ENCODE results near the gene NPC1. TPM values are rescaled to one million over a fixed set of nuclear protein-coding genes. Genes with fewer than 3 reads are reported as not detected.

The NPC1 gene
- total and polyA plus RNA-seq, 2 donors (not counting 1 experiment from before 2014, with no cell fraction given): 36.0 to 204 TPM

DNA sequence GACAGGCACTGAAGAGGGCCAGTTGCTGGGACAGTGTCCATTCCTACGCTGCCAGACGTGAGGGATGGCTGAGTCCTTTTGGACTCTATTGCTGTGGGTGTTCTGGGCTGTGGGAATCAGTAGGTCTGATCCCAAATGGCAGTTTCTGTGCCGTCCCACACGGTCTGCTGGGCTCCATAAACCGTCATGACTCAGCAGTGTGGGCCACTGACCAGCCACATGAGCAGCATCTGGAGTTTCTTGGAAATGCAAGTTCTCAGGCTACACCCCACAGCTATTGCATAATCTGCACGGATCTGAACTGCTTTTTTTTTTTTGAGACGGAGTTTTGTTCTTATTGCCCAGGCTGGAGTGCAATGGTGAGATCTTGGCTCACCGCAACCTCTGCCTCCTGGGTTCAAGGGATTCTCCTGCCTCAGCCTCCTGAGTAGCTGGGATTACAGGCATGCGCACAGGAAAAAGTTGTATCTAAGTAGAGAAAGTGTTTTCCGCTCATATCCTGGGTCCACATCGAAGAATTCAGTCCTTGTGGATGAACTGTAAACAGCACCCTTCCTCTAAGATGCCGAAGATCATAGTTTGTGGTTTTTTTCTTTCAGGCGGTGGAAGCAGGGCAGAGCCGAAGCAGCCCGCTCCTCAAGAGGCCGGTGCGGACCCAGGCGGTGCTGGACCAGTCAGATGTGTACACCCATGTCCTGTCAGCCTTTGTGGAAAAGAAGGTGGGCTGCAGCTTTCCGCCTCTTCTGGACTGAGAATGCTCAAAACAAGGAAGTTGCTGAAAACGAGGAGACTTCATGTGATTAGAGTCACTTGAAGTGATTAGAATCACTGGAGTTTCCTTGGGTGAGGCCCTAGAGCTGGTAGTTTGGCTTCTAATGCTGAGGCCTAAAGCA, 57.5 kb downstream of the NPC1 start:
- no peaks in the 10 kb centered on the region for H3K9me3 ChIP-seq (ENCODE audit: control insufficient read depth, insufficient read depth, low read depth, low read length)
- peaks cover 9% of the 10 kb centered on the region for H3K4me1 ChIP-seq (ENCODE audit: control insufficient read depth, extremely low read depth, insufficient read depth, low read length)
- H3K9ac ChIP-seq (ENCODE audit: insufficient read depth, low read length): no peak overlapping the region
- H4K20me1 ChIP-seq (ENCODE audit: control insufficient read depth, extremely low read depth, insufficient read depth, low read length): no peaks in the 10 kb centered on the region
- DNase-seq (ENCODE audit: low read depth in 2 of 2): peak; percentile 30 to 38
- no peak overlapping the region for H3K4me2 ChIP-seq (ENCODE audit: extremely low read depth, insufficient read depth, low read length)
- H3K27ac ChIP-seq (ENCODE audit: insufficient read depth, low read length): no peak overlapping the region
- H3K79me2 ChIP-seq (ENCODE audit: control insufficient read depth, insufficient read depth, low read length): no peaks in the 10 kb centered on the region
- no peaks in the 10 kb centered on the region for H3K27me3 ChIP-seq (ENCODE audit: control insufficient read depth, insufficient read depth, low read length)
- no peak for TF ChIP-seq EZH2 (IDR thresholded peaks at IDR 0.05; ENCODE audit: low read length, missing control alignments)
- TF ChIP-seq, protein P1, sequence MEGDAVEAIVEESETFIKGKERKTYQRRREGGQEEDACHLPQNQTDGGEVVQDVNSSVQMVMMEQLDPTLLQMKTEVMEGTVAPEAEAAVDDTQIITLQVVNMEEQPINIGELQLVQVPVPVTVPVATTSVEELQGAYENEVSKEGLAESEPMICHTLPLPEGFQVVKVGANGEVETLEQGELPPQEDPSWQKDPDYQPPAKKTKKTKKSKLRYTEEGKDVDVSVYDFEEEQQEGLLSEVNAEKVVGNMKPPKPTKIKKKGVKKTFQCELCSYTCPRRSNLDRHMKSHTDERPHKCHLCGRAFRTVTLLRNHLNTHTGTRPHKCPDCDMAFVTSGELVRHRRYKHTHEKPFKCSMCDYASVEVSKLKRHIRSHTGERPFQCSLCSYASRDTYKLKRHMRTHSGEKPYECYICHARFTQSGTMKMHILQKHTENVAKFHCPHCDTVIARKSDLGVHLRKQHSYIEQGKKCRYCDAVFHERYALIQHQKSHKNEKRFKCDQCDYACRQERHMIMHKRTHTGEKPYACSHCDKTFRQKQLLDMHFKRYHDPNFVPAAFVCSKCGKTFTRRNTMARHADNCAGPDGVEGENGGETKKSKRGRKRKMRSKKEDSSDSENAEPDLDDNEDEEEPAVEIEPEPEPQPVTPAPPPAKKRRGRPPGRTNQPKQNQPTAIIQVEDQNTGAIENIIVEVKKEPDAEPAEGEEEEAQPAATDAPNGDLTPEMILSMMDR (conservative IDR thresholded peaks at IDR 0.05 in 1 of 2, IDR thresholded peaks at IDR 0.05 in 1 of 2; ENCODE audit: low read depth in 1 of 2, low read length in 2 of 2): no peak
- H3K4me3 ChIP-seq (replicated peaks in 1 of 4; ENCODE audit: control extremely low read depth in 1 of 4, insufficient read depth in 1 of 4, low read depth in 3 of 4, low read length in 4 of 4): no peak overlapping the region
- peaks cover 23% of the 10 kb centered on the region for H3K36me3 ChIP-seq (ENCODE audit: control insufficient read depth, insufficient read depth, low read length)
- H2AFZ ChIP-seq (ENCODE audit: low read length): no peak overlapping the region

DNA sequence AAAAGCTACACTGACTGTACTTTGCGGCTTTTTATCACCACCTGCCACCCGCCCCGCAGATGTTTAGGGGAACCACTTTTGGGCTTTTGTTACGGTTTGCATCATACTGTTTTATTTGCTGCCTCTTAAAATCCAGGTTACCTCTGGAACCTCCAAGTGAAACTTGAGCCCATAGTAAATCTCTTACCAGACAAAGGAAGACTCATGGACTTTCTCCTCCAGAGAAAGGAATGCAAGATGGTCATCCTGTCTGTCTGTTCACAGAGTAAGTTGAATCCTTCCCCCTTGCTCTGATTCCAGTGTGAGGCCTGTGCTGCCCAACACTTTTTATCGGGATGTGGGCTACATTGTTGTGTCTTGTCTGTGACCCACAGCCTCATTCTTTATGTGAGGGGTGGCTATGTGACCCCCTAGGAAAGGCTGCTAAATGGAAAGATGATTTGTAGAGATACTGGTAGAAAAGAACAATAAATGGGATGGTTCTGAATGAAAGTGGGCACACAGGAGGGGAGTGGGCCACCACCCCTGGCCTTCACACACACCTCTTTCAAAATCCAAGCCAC, 59.7 kb downstream of the NPC1 start:
- no peaks in the 10 kb centered on the region for H3K27me3 ChIP-seq (ENCODE audit: control insufficient read depth, insufficient read depth, low read length)
- no peak overlapping the region for H3K4me3 ChIP-seq (replicated peaks in 1 of 4; ENCODE audit: control extremely low read depth in 1 of 4, insufficient read depth in 1 of 4, low read depth in 3 of 4, low read length in 4 of 4)
- H3K4me2 ChIP-seq (ENCODE audit: extremely low read depth, insufficient read depth, low read length): no peak overlapping the region
- H3K9me3 ChIP-seq (ENCODE audit: control insufficient read depth, insufficient read depth, low read depth, low read length): no peaks in the 10 kb centered on the region
- H2AFZ ChIP-seq (ENCODE audit: low read length): no peak overlapping the region
- H4K20me1 ChIP-seq (ENCODE audit: control insufficient read depth, extremely low read depth, insufficient read depth, low read length): no peaks in the 10 kb centered on the region
- peaks cover 24% of the 10 kb centered on the region for H3K36me3 ChIP-seq (ENCODE audit: control insufficient read depth, insufficient read depth, low read length)
- no peak overlapping the region for H3K27ac ChIP-seq (ENCODE audit: insufficient read depth, low read length)
- H3K9ac ChIP-seq (ENCODE audit: insufficient read depth, low read length): no peak overlapping the region
- DNase-seq (ENCODE audit: low read depth in 2 of 2): no peak
- peaks cover 11% of the 10 kb centered on the region for H3K4me1 ChIP-seq (ENCODE audit: control insufficient read depth, extremely low read depth, insufficient read depth, low read length)
- no peak for TF ChIP-seq EZH2 (IDR thresholded peaks at IDR 0.05; ENCODE audit: low read length, missing control alignments)
- TF ChIP-seq, protein P1 (conservative IDR thresholded peaks at IDR 0.05 in 1 of 2, IDR thresholded peaks at IDR 0.05 in 1 of 2; ENCODE audit: low read depth in 1 of 2, low read length in 2 of 2): no peak
- no peaks in the 10 kb centered on the region for H3K79me2 ChIP-seq (ENCODE audit: control insufficient read depth, insufficient read depth, low read length)

DNA sequence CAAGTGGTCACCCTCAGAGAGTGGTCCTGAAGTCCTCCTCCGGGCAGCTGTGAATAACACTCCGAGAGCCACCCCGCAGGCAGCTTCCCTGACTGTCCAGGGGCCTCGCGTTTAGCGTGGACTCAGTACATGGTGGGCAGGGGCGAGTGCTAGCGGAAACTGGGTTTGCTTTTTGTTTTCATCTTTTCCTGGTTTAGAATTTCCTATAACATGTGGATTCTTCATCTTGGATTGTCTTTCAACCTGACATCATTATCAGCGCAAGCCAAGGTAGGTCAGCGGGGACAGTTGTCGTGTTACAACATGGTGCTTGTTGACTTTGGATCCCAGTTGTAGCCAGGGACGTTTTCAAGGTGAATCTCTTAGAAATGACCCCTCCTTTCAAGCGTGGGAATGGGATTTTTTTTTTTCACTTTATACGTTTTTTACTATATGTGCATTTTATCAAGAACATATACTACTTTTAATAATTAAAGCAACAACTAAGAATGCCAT, 62.0 kb downstream of the NPC1 start:
- no peak for TF ChIP-seq EZH2 (IDR thresholded peaks at IDR 0.05; ENCODE audit: low read length, missing control alignments)
- TF ChIP-seq, protein P1 (conservative IDR thresholded peaks at IDR 0.05 in 1 of 2, IDR thresholded peaks at IDR 0.05 in 1 of 2; ENCODE audit: low read depth in 1 of 2, low read length in 2 of 2): no peak
- Histone ChIP-seq H3K9ac (ENCODE audit: insufficient read depth, low read length) (no peak overlapping the region), H3K27ac (ENCODE audit: insufficient read depth, low read length) (no peak overlapping the region), H3K27me3 (ENCODE audit: control insufficient read depth, insufficient read depth, low read length) (no peaks in the 10 kb centered on the region), H3K9me3 (ENCODE audit: control insufficient read depth, insufficient read depth, low read depth, low read length) (no peaks in the 10 kb centered on the region), H3K36me3 (ENCODE audit: control insufficient read depth, insufficient read depth, low read length) (peaks cover 22% of the 10 kb centered on the region), H3K79me2 (ENCODE audit: control insufficient read depth, insufficient read depth, low read length) (no peaks in the 10 kb centered on the region), H3K4me2 (ENCODE audit: extremely low read depth, insufficient read depth, low read length) (no peak overlapping the region), H2AFZ (ENCODE audit: low read length) (no peak overlapping the region), H3K4me3 (replicated peaks in 1 of 4; ENCODE audit: control extremely low read depth in 1 of 4, insufficient read depth in 1 of 4, low read depth in 3 of 4, low read length in 4 of 4) (no peak overlapping the region), H4K20me1 (ENCODE audit: control insufficient read depth, extremely low read depth, insufficient read depth, low read length) (no peaks in the 10 kb centered on the region), H3K4me1 (ENCODE audit: control insufficient read depth, extremely low read depth, insufficient read depth, low read length) (peaks cover 9% of the 10 kb centered on the region)
- DNase-seq (ENCODE audit: low read depth in 2 of 2): no peak

All from fibroblast of lung (primary cell).